Medulla oblongata (tissue), 1 donor: ENCODE data around the gene CTSW.
"Not testable (repeated sequence)": the region's sequence is repeated elsewhere in the genome, so short reads cannot be mapped to it uniquely, and the experiment has no call there.

ENCODE experiments used
- DNase-seq: peaks from one replicate; pipeline ENCODE4 v3.0.0-alpha.2; 2015; ENCODE audit errors: extremely low spot score

Gene CTSW, protein sequence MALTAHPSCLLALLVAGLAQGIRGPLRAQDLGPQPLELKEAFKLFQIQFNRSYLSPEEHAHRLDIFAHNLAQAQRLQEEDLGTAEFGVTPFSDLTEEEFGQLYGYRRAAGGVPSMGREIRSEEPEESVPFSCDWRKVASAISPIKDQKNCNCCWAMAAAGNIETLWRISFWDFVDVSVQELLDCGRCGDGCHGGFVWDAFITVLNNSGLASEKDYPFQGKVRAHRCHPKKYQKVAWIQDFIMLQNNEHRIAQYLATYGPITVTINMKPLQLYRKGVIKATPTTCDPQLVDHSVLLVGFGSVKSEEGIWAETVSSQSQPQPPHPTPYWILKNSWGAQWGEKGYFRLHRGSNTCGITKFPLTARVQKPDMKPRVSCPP

GRCh38 chr11:65879617-65880016, at the start of gene CTSW:
TSS of gene CTSW (plus strand) at chr11:65879837. CDS start at chr11:65879855, 18 bp downstream.
- no peak for DNase-seq

GRCh38 chr11:65832231-65832630, 47.4 kb upstream of the CTSW start:
- not testable (repeated sequence) for DNase-seq

- peak; percentile 97 for DNase-seq
Observed at GRCh38 chr11:65833297-65834030, 46.2 kb upstream of the CTSW start, which contains the start of gene SNX32. TSS of gene SNX32 (plus strand) at chr11:65833963. CDS start at chr11:65834066, 103 bp downstream.

DNA sequence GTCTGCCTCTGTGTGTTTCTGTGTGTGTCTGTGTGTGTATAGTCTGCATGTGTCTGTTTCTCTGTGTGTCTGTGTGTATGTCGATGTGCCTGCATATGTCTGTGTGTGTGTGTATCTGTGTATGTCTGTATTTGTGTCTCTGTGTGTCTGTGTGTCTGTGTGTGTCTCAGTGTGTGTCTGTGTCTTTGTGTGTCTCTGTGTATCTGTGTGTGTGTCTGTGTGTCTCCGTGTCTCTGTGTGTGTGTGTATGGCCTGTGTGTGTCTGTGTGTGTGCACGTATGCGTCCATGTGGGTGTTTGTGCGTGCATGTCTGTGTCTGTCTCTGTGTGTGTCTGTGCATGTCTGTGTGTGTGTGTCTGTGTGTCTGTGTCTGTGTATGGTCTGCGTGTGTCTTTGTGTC, 45.4 kb upstream of the CTSW start:
- no peak for DNase-seq

- no peak for DNase-seq
Observed at GRCh38 chr11:65842144-65842543, 37.5 kb upstream of the CTSW start.

- no peak for DNase-seq
Observed at GRCh38 chr11:65843811-65844210, 35.8 kb upstream of the CTSW start.

GRCh38 chr11:65844231-65844872, 35.3 kb upstream of the CTSW start:
- DNase-seq, result no peak

DNA sequence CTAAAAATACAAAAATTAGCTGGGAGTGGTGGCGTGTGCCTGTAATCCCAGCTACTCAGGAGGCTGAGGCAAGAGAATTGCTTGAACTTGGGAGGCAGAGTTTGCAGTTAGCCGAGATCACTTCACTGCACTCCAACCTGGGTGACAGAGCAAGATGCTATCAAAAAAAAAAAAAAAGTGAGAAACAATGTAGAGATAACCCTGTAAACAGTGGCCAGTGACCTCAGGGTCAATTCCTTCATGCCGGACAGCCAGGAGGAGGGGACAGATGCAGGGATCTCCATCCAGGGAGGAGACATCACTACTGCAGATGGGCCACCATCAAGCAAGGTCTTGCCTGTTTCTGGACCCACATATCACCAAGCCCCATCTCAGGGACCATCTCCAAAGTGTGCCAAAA, 31.9 kb upstream of the CTSW start:
- no peak for DNase-seq

DNA sequence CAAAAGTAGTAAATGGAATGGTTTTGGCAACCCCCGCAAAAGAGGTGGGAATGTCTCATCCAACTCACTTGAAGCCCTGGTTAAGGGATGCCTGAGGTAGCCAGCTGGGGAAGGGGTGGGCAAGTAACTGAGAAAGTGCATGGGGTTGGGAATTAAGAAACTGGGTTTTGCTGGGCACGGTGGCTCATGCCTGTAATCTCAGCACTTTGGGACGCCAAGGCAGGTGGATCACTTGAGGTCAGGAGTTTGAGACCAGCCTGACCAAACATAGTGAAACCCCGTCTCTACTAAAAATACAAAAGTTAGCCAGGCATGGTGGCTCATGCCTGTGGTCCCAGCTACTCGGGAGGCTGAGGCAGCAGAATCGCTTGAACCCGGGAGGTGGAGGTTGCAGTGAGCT, 30.9 kb upstream of the CTSW start:
- not testable (repeated sequence) for DNase-seq

DNA sequence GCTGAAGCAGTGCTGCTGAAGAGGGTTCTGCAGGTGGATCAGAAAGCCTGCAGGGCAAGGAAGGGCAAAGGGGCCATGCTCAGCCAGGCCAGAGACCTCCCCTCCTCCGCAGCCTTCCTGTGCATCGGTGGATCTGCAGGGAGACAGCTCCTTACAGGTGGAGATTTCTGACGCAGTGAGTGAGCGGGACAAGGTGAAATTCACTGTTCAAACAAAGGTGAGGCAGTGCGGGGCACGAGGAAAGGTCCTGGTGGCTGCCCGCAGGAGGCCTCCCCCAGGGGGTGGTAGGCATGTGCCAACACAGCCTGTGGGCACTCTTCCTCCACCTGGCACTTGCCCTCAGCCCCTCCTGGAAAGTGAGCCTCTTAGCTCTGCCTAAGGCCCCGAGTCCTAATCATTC, 30.3 kb upstream of the CTSW start:
- no peak for DNase-seq

- DNase-seq, result no peak
Observed at GRCh38 chr11:65849771-65850216, 29.8 kb upstream of the CTSW start.

DNA sequence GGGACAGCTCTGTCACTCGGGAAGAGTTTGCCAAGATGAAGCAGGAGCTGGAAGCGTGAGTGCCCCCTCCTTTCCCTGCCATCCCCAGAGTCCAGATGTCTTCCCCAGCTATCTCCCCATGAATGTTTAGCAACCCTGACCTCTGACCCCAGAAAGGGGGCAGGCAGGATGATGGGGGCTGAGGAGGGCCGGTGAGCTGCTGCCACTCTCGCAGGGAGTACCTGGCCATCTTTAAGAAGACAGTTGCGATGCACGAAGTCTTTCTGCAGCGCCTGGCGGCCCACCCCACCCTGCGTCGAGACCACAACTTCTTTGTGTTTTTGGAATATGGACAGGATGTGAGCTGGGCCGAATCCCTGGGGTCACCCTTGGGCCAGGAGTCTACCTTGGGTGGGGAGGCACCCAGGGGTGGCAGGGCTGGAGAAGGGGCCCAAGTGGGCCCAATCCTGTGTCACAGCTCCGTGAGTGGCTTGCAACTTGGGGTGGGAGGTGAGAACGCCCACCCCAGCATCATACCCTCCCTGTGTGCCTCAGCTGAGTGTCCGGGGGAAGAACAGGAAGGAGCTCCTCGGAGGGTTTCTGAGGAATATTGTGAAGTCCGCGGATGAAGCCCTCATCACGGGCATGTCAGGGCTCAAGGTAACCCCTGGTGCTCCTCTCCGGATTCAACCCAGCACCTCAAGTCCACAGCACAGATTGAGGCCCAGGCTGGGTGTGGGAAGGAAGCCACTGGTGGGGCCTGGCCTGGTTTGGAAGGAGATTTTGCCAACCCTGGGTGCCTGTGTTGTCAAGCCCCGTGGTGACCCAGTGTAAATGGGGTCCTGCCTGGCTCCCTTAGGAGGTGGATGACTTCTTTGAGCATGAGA, 29.2 kb upstream of the CTSW start:
- no peak for DNase-seq

DNA sequence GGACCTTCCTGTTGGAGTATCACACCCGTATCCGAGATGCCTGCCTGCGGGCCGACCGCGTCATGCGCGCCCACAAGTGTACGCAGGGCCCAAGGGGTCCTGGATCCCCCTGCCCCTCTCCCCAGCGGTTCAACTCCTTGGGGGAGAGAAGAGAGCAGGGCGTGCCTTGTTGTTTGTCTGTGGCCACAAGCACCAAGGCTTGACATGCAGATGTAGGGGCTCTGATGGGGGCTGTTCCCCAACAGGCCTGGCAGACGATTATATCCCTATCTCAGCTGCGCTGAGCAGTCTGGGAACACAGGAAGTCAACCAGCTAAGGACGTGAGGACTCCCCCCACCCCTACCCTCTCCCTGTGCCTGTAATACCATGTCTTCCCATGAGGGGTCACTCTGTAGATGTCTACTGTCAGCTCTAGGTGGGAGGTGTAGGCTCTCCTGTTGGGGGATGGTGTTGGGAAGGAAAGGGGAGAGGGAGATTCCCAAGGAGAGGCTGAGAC, 28.5 kb upstream of the CTSW start:
- DNase-seq, result no peak

GRCh38 chr11:65851811-65852507, 27.7 kb upstream of the CTSW start:
- no peak for DNase-seq

DNA sequence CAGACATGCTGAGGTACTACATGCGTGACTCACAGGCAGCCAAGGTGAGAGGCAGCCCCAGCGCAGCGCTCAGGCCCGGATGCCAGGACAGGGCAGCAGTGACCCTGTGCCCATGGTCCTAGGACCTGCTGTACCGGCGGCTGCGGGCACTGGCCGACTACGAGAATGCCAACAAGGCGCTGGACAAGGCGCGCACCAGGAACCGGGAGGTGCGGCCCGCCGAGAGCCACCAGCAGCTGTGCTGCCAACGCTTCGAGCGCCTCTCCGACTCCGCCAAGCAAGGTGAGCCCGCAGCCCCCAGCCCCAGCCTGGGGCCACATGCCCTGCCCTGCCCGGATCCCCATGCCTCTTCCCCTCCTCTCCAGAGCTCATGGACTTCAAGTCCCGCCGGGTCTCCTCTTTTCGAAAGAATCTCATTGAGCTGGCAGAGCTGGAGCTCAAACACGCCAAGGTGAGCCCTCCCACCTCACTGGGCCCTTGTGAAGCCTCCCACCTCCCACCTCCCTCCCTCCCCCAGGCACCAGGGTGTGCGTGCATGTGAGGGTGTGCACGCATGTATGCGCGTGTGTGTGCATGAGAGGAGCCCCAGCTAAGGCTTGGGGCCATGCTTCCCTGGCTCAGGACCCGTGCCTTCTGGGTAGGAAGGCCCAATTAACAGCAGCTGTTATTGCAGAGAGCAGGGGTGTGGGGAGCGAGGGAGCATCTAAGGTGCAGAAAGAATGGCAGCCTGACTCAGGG, 27.0 kb upstream of the CTSW start:
- DNase-seq, result no peak

DNA sequence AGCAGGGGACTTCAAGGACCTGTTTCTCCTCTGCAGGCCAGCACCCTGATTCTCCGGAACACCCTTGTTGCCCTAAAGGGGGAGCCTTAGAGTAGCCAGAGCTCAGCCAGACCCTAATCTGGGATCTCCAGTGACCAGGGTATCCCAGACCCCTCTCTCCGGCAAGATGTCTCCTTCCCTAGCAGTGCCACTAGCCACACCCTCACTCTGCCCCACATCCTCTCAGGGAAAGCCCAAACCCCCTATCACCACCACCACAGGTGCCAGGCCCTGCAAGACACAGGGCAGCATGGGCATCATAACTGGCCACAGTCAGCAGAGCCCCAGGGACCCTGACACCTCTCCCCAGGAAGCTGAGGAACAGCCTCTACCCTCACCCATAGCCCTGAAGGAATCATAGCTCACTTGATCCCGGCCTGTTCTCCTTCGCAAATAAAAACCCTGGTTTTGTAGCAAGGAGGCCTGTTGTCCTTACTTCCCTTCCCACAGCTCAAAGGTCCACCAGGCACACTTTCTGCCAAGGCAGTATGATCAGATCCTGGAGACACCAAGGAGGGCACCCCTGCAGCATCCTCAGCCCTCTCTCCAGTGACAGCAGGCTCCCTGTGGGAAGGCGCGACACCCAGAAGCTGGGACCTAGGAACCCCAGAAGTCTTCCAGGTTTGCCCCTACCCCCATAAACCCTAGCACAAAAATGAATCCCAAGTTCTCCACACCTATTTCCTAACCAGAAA, 26.2 kb upstream of the CTSW start:
- DNase-seq, result no peak

DNA sequence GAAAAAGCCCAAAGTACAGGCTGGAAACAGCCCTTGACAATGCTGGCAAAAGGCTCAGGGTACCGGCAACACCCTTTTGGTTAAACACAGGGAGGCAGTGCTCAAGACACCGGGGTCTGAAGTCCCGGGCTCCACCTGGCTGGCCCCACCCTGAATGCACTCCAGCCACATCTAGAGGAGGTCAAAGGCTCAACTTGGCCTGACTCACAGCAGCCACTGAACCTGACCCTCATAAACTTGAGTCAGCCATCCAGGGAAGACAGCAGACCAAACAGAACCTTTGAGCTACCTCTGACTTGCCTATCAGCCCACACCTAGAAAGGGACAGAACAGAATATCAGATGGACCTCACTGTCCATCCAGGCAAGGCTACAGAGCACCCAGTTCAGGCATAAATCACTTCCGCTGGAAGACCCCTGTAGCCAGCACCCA, 25.5 kb upstream of the CTSW start:
- no peak for DNase-seq

GRCh38 chr11:65854852-65855837, 24.5 kb upstream of the CTSW start:
- no peak for DNase-seq
